ENCODE results near the gene CX3CL1.

DNA sequence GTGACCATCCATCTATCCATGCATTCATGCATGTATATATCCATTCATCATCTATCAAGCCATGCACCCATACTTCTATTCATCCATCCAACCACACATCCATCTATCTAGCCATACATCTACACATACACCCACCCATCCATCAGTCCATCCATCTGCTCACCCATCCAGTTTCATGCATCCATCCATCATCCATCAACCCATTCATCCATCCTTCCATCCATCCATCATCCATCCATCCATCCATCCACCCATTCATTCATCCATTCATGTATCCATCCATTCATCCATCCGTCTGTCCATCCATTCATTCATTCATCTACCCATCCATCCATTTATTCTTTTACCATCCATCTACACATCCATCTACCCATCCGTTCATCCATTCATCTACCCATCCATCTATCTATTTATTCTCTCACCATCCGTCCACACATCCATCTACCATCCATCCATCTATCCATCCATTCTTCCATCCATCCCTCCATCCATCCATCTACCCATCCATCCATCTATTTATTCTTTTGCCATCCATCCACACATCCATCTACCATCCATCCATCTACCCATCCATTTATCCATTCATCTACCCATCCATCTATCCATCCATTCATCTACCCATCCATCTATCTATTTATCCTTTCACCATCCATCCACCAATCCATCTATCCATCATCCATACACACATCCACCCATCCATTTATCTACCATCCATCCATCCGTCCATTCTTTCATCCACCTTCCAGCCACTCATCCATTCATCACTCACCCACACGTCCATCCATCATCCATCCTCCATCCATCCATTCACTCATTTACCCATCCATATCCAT is 35.4 kb downstream of the CX3CL1 start:
- TF ChIP-seq, protein P1, sequence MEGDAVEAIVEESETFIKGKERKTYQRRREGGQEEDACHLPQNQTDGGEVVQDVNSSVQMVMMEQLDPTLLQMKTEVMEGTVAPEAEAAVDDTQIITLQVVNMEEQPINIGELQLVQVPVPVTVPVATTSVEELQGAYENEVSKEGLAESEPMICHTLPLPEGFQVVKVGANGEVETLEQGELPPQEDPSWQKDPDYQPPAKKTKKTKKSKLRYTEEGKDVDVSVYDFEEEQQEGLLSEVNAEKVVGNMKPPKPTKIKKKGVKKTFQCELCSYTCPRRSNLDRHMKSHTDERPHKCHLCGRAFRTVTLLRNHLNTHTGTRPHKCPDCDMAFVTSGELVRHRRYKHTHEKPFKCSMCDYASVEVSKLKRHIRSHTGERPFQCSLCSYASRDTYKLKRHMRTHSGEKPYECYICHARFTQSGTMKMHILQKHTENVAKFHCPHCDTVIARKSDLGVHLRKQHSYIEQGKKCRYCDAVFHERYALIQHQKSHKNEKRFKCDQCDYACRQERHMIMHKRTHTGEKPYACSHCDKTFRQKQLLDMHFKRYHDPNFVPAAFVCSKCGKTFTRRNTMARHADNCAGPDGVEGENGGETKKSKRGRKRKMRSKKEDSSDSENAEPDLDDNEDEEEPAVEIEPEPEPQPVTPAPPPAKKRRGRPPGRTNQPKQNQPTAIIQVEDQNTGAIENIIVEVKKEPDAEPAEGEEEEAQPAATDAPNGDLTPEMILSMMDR (optimal IDR thresholded peaks at IDR 0.05 in 1 of 3, IDR thresholded peaks at IDR 0.05 in 1 of 3, conservative IDR thresholded peaks at IDR 0.05 in 1 of 3; ENCODE audit: extremely low read depth in 1 of 3, insufficient read depth in 2 of 3, low read length in 3 of 3): no peak
- no peak for TF ChIP-seq EZH2 (IDR thresholded peaks at IDR 0.05; ENCODE audit: low read length)

Data from keratinocyte (primary cell).